Measurements from ENCODE around the gene ITPRID1.

DNA sequence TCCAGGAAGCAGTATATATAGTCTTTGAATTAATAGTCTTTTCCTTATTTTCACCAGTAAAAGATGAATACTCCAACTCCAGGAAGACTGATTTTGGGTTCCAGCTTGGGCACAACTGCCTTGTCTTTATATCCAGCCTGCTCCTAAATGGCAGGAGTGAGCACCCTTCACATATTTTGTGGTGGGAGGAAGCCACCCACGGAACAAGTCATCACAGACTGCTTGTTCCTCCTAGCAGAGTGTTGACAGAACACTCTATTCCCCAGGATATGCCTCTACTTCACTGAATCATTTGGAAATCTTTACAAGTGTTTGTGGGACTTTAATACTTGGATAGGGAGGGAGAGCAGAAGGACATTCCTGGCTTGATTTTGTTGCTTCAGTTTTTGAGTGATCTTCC is 31.7 kb downstream of the ITPRID1 start:
- TF ChIP-seq SUZ12 (IDR thresholded peaks at IDR 0.05; ENCODE audit: extremely low read depth, insufficient read depth, insufficient read length) (no peak), ZNF274 (IDR thresholded peaks at IDR 0.05; ENCODE audit: low read depth, low read length) (no peak)

Data from NT2/D1 (cell line).